ENCODE measurements around the gene SERPINA9.

GRCh38 chr14:94441130-94441529, 34.9 kb downstream of the SERPINA9 start:
- TF ChIP-seq EZH2phosphoT487 (IDR thresholded peaks at IDR 0.05; ENCODE audit: insufficient read depth, low read depth) (no peak), EZH2 (IDR thresholded peaks at IDR 0.05; ENCODE audit: insufficient read depth, poor library complexity, severe bottlenecking) (no peak)

All from GM23248 (cell line).